ENCODE data around the gene JPH2.

Gene JPH2

DNA sequence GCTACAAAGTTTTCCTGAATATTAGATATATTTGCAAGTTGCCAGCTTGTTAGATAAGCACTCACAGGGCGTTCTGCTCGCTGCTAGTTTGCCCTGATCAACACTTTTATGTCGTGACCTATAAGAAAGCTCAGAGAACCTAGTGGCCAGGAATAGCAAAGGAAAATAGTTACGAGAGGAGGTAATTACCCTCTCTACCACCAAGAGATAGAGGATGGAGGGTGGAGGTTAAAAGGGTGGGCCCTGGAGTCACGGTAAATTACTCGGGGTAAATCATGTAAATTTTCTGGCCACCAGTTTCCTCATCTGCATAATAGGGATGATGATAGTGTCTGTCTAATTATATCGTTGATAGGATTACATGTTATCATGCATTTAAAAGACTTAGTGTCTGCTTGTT, 87.2 kb downstream of the JPH2 start:
- DNase-seq (no peak), ATAC-seq (ENCODE audit: insufficient read depth, low read depth) (no peak)
- no peak overlapping the region for H3K27ac ChIP-seq (ENCODE audit: low read length)

DNA sequence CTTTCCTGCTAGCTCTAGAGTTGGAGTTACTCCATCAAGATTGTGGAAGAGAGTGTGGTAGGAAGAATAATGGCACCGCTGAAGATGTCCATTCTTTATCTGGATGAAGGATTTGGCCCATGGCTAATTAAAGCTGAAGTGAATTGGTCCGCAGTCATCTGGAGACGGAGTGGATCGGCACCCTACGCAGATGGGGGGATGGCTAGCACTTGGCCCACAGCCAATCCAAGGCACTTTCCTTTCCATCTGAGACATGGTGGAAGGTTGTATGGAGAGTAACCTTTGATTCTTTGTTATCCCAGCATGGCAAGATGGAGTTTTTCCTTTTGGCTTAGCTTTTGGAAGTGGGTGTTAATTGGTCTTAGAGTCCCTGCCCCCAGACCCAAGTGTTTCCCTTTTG, 88.3 kb downstream of the JPH2 start:
- Histone ChIP-seq H3K4me2 (ENCODE audit: insufficient read depth, low read length) (no peak overlapping the region), H3K9me3 (ENCODE audit: insufficient read depth, low read length, severe bottlenecking) (peaks cover 2% of the 10 kb centered on the region), H3K36me3 (ENCODE audit: insufficient read depth, low read length) (no peaks in the 10 kb centered on the region), H3K27me3 (ENCODE audit: insufficient read depth, low read length, poor library complexity) (peaks cover 5% of the 10 kb centered on the region), H3K4me1 (ENCODE audit: insufficient read depth, low read length) (no peaks in the 10 kb centered on the region), H3K4me3 (ENCODE audit: low read depth in 1 of 2, low read length in 2 of 2) (no peak overlapping the region), H3K9ac (ENCODE audit: low read depth, low read length) (no peak overlapping the region), H2AFZ (ENCODE audit: low read depth, low read length) (no peak overlapping the region), H4K20me1 (ENCODE audit: insufficient read depth, low read length) (no peaks in the 10 kb centered on the region), H3K79me2 (ENCODE audit: insufficient read depth, low read length) (no peaks in the 10 kb centered on the region), H3K27ac (ENCODE audit: low read length) (no peak overlapping the region)
- no peak for ATAC-seq (ENCODE audit: insufficient read depth, low read depth)
- TF ChIP-seq, protein P1, sequence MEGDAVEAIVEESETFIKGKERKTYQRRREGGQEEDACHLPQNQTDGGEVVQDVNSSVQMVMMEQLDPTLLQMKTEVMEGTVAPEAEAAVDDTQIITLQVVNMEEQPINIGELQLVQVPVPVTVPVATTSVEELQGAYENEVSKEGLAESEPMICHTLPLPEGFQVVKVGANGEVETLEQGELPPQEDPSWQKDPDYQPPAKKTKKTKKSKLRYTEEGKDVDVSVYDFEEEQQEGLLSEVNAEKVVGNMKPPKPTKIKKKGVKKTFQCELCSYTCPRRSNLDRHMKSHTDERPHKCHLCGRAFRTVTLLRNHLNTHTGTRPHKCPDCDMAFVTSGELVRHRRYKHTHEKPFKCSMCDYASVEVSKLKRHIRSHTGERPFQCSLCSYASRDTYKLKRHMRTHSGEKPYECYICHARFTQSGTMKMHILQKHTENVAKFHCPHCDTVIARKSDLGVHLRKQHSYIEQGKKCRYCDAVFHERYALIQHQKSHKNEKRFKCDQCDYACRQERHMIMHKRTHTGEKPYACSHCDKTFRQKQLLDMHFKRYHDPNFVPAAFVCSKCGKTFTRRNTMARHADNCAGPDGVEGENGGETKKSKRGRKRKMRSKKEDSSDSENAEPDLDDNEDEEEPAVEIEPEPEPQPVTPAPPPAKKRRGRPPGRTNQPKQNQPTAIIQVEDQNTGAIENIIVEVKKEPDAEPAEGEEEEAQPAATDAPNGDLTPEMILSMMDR (IDR thresholded peaks at IDR 0.05; ENCODE audit: borderline replicate concordance, extremely low read depth, low read length, poor library complexity, severe bottlenecking), result no peak
- TF ChIP-seq EZH2 (IDR thresholded peaks at IDR 0.05; ENCODE audit: borderline replicate concordance, low read depth, low read length, severe bottlenecking), result no peak
- no peak for DNase-seq

More for the DNA sequence above, 87.2 kb downstream of the JPH2 start:
- peaks cover 2% of the 10 kb centered on the region for H3K9me3 ChIP-seq (ENCODE audit: insufficient read depth, low read length, severe bottlenecking)
- no peaks in the 10 kb centered on the region for H3K79me2 ChIP-seq (ENCODE audit: insufficient read depth, low read length)
- H3K4me1 ChIP-seq (ENCODE audit: insufficient read depth, low read length), result no peaks in the 10 kb centered on the region
- no peak overlapping the region for H2AFZ ChIP-seq (ENCODE audit: low read depth, low read length)
- no peaks in the 10 kb centered on the region for H3K36me3 ChIP-seq (ENCODE audit: insufficient read depth, low read length)
- no peaks in the 10 kb centered on the region for H4K20me1 ChIP-seq (ENCODE audit: insufficient read depth, low read length)
- TF ChIP-seq EZH2 (IDR thresholded peaks at IDR 0.05; ENCODE audit: borderline replicate concordance, low read depth, low read length, severe bottlenecking), result no peak
- TF ChIP-seq, protein P1 (IDR thresholded peaks at IDR 0.05; ENCODE audit: borderline replicate concordance, extremely low read depth, low read length, poor library complexity, severe bottlenecking), result no peak
- H3K27me3 ChIP-seq (ENCODE audit: insufficient read depth, low read length, poor library complexity), result peaks cover 8% of the 10 kb centered on the region
- H3K9ac ChIP-seq (ENCODE audit: low read depth, low read length), result no peak overlapping the region
- H3K4me3 ChIP-seq (ENCODE audit: low read depth in 1 of 2, low read length in 2 of 2), result no peak overlapping the region
- no peak overlapping the region for H3K4me2 ChIP-seq (ENCODE audit: insufficient read depth, low read length)

DNA sequence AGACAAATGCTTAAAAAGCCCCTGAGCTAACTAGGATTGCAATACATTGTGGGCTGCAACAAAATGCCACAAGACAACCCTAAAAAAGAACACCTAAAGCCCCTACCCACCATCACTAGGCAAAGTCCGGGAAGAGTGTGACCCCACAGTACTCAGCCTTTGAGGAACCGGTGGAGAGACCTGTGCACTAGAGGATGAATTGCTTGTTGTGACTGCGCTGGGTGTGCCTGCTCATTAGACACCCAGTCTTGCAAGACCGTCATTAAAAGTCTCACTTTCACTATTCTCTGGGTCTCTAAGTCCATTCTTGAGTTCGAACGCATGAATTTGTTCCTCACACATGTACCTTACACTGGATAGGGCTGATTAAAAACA, 88.7 kb downstream of the JPH2 start:
- H2AFZ ChIP-seq (ENCODE audit: low read depth, low read length), result no peak overlapping the region

More for the DNA sequence above, 88.7 kb downstream of the JPH2 start:
- H3K9ac ChIP-seq (ENCODE audit: low read depth, low read length), result no peak overlapping the region
- no peak for DNase-seq
- H3K4me1 ChIP-seq (ENCODE audit: insufficient read depth, low read length), result no peaks in the 10 kb centered on the region
- H4K20me1 ChIP-seq (ENCODE audit: insufficient read depth, low read length), result no peaks in the 10 kb centered on the region
- TF ChIP-seq, protein P1 (IDR thresholded peaks at IDR 0.05; ENCODE audit: borderline replicate concordance, extremely low read depth, low read length, poor library complexity, severe bottlenecking), result no peak
- TF ChIP-seq EZH2 (IDR thresholded peaks at IDR 0.05; ENCODE audit: borderline replicate concordance, low read depth, low read length, severe bottlenecking), result no peak
- H3K27me3 ChIP-seq (ENCODE audit: insufficient read depth, low read length, poor library complexity), result peaks cover 1% of the 10 kb centered on the region
- no peak overlapping the region for H3K4me3 ChIP-seq (ENCODE audit: low read depth in 1 of 2, low read length in 2 of 2)
- H3K36me3 ChIP-seq (ENCODE audit: insufficient read depth, low read length), result no peaks in the 10 kb centered on the region
- H3K9me3 ChIP-seq (ENCODE audit: insufficient read depth, low read length, severe bottlenecking), result peaks cover 2% of the 10 kb centered on the region
- no peaks in the 10 kb centered on the region for H3K79me2 ChIP-seq (ENCODE audit: insufficient read depth, low read length)
- H3K4me2 ChIP-seq (ENCODE audit: insufficient read depth, low read length), result no peak overlapping the region
- ATAC-seq (ENCODE audit: insufficient read depth, low read depth), result no peak
- no peak overlapping the region for H3K27ac ChIP-seq (ENCODE audit: low read length)
